NCI-H128 (cell line): Measurements from ENCODE around the gene F10.

Experiments used
- DNase-seq: peaks from one replicate; lab custom pipeline; 2025; ENCODE audit not compliant: unreplicated experiment; lab: John Stamatoyannopoulos, UW

F10 gene

DNA sequence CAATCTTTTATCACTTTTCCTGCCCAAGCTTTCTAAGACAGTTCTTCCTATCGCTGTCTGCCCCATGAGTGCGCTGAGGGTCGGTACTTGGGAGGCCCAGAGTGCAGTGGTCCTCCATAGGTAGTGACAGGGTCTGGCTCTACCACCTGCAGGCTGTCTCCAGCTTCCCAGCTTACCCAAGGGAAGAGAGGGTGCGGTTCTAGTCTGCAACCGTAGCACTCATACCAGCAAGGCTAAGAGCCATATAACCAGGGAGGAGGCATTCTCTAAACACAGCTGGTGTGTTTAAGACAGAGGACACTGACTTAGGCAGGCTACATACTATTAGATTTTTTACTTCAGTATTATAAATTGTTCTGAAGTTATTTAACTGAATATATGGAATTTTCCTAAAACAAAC is 44.1 kb downstream of the F10 start:
- no peak for DNase-seq

GRCh38 chr13:113167155-113167554 is 44.6 kb downstream of the F10 start:
- DNase-seq, result no peak

DNA sequence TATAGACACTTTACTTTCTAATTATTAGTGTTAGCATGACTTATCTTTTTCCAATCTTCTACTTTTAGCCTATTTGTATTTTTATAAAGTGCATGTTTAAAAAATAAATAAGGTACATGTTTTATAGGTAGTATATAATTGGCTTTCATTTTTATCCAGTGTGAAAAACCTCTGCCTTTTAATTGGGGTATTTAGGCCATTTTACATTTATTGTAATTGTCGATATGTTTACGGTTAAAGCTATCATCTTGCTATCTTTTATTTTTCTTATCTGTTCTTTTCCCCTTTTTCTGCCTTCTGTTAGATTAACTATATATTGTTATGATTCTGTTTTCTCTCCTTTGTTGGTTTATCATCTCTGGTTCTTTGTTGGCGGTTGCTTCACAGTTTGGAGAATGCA is 45.0 kb downstream of the F10 start:
- no peak for DNase-seq

GRCh38 chr13:113168211-113168610 is 45.6 kb downstream of the F10 start:
- no peak for DNase-seq

DNA sequence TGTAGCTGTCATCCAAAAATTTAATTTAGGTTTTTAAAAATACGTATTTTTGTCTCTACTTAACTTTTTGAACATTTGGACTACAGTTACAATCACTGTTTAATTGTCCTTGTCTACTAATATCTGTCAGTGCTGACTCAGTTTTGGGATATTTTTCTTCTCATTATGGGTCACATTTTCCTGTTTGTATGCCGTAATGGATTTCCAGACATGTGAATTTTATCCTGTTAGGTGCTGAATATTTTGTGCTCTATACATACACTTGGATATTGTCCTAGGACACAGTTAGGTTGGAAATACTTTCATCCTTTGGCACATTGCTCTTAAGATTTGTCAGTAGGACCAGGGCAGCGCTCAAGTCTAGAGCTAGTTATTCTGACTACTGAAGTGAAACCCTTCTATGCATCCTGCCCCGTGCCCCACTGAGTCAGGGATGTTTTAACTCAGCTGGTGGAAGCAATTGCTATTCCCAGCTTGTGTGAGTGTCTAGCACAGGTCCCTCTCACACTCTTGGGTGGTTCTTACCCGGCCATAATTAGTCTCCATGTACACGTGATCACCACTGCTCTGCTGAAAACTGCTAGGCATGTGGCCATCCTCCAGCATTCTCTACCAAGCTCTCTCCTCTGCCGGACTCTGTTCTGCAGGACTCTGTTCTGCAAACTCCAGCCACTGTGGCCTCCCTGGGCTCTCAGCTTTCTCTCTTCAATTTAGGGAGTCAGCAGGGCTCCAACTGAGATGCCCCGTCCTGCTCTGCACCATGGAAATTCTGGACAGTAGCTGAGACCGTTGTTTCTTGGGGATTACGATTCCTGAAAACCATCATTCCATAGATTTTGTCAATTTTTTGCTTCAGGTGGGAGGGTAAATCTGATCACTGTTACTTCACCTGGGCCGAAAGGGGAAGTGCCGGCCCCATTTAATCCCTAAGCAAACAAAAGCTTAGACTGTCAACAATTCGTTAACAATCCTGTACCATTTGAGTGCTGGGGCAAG is 47.0 kb downstream of the F10 start:
- DNase-seq, result no peak

DNA sequence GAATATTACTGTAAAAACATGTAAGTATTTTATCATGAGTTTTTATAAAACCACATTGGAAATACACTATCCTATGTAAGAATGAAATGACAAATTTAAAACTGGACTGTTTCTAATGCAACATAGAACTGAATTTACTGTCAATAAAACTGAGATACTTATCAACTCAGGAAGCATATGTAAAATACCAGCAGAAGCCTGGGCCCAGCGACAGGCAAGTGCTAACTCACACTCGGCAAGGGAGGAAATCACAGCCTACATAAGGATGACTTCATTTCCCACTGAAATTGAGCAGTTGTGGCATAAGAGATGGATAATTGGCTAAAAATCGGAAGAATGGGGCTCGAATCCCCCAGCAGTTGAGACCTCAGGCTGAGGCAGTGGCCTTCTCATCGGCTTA is 47.9 kb downstream of the F10 start:
- no peak for DNase-seq

DNA sequence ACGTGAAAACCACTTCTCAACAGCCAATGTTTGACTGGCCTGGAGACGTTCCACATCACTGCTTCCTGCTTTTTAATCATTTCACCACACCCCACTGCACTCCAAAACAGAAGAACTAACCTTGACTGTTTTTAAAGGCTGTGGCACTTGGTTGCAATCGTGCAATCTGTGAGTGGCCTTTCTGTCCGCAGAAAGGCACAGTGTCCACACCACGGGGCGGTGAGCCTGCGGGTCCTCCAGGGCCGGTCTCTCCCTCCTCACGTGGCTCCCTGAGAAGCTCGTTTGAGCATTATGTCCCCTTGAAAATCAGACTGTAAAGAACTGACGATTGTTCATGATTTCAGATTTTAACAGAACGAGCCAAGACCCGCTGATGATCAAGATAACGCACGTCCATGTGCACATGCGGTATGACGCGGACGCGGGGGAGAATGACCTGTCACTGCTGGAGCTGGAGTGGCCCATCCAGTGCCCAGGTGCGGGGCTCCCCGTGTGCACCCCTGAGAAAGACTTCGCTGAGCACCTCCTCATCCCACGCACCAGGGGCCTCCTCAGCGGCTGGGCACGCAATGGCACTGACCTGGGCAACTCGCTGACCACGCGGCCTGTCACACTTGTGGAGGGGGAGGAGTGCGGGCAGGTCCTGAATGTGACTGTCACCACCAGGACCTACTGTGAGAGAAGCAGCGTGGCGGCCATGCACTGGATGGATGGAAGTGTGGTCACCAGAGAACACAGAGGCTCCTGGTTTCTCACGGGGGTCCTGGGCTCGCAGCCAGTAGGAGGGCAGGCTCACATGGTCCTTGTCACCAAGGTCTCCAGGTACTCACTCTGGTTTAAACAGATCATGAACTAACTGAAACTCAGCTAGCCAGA is 48.9 kb downstream of the F10 start:
- DNase-seq, result no peak

- DNase-seq, result no peak
Measured at GRCh38 chr13:113172419-113172926, 49.9 kb downstream of the F10 start.

- no peak for DNase-seq
Measured at GRCh38 chr13:113176280-113176679, 53.7 kb downstream of the F10 start.

DNA sequence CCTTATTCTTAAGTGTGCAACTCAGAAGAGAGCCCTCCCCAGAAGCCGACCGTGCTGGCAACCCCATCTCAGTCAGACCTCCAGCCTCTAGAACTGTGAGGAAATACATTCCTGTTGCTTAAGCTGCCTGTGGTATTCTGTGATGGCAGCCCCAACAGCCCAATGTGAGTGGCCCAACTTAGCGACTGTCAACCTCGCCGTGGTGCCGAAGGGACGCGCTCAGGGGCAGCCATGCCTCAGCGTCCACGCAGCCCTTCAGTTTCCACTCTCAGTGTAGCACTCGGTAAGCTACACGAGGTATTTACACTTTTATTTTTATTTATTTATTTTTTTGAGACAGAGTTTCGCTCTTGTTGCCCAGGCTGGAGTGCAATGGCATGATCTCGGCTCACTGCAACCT is 54.2 kb downstream of the F10 start:
- no peak for DNase-seq

DNA sequence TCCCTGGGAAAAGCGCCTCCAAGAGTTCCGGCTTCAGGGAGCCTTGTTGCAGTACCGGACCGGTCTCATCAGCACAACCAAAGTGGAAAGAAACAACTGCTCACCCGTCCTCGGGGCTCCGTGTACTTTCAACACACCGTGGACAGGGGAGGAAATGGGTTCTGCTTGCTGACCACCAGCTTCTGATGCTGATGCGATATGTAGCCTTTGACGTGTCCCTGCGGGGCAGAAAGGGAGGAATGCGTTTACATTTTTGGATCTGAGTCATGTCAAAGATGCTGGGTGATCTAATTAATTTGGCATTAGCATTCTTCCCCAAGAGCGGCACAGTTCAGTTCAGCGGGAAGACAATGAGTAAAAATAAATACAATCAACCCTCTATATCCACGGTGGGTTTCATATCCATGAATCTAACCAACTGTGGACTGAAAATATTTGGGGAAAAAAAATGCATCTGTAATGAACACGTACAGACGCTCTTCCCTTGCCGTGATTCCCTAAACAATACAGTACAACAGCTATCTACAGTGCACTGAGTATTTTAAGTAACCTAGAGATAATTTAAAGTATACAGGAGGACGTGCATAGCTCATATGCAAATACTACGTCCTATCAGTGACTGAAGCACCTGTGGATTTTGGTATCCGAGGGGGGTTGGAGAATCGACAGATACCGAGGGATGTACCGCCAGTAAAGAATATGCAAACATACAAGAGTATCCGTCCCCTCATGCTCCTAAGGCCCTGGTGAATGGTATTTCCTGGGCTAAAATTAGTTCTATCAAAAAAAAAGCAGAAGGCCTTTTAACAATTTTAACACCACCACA is 55.7 kb downstream of the F10 start:
- no peak for DNase-seq

DNA sequence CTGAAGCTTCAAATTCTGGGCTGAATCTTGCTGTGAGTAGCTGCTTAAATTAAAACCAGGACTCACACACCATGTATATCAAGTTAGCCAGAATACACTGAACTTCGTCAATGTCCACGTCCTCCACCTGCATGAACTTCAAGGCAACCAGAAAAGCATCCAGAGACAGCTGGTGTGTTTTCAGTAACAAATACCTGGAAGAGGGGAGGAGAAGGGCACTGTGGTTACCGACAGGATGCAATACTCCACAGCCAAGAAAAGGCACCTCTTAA is 56.2 kb downstream of the F10 start:
- DNase-seq, result no peak

DNA sequence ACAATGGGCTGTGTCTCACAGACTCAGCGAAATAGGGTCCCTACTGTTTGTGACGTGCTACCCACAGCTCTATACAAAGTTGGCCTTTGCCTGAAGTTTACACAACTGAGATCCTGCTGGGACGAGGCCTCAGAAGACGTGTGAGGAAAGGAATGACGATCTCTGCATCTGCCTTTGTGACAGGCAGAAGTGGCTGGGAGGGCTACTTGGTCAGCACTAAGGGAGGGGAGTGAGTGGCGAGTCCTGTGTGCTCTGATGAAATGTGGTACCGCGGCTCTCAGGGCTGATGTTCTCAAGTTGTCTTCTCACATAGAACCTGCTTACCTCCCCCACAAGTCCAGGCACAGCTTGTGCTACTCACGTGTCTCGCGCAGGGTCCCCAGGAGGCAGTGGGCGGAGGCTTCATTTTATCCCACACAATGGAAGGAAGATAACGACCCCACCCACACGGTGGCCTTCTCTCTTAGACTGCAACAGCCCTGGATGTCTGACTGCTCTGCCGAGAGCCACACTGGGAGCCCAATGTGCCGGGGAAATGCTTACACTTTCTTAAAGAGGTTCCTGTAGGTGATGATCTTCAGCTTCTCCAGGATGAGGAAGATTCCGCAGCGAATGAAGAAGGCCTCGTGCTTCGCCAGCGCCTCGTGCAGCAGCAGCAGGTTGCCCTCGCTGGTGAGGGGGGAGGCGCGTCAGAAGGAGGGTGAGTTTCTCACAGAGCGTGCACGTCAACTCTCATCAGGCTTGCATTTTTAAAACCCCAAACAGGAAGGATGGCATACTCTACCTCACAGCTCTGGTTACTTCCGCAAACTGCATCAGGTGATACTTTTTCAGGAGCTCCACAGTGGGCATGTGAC is 57.0 kb downstream of the F10 start:
- no peak for DNase-seq

- no peak for DNase-seq
Measured at GRCh38 chr13:113182046-113182445, 59.4 kb downstream of the F10 start.

DNA sequence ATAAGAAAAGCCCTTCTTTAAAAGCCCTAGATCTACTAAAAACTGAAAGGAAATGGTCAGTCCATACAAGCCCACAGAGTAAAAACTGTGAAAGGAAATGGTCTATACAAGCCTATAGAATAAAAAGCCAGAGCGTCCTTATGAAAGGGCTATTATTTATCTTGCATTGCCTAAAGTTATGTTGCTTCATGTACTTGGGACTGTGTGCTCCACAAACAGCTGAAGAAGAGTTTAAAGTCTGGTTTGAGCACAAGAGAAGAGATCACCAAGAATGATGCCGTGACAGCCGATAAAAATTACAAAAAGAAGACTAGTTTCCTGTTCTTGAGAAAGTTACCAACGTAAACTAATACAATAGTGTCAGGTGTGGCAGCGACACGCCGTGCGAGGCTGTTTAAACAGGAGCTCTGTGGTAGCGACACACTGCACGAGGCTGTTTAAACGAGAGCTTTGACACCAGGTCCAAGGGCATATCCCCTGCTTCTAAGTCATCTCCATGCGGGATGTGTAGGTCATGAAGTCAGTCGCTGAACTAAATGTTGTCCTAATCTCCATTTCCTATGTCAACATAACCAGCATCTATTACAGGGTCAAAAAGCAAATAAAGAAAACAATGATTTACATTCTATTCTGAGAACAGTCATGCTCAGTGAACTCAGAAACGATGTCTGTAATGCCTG is 61.0 kb downstream of the F10 start:
- no peak for DNase-seq

- no peak for DNase-seq
Measured at GRCh38 chr13:113184568-113185440, 62.2 kb downstream of the F10 start.

DNA sequence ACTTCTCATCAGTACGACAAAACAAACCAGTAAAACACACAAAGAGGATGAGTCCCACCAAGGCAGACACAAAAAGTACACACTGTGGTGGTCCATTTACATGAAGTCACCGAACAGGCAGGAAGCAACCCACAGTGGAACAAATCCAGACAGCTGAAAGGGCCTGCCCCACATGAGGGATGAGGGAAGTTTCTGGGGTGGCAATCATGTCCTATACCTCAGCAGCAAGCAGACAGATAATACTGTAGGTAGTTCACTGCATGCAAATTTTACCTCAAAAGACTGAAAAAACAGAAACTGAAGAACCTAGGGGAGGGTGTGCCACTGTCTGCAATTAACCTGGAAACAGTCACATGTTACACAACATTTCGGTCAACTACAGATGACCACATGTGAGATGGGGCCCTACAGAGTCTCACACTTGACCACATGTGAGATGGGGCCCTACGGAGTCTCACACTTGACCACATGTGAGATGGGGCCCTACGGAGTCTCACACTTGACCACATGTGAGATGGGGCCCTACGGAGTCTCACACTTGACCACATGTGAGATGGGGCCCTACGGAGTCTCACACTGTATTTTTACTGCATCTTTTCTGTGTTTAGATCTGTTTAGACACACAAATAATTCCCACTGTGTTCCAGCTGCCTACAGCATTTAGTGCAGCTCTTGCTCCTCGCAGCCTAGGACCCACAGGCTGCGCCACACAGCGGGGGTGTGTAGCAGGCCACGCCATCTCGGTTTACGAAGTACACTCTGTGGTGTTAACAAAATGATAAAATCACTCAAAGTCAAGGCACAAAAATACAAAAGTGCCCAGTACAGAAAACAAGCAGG is 63.7 kb downstream of the F10 start:
- no peak for DNase-seq

DNA sequence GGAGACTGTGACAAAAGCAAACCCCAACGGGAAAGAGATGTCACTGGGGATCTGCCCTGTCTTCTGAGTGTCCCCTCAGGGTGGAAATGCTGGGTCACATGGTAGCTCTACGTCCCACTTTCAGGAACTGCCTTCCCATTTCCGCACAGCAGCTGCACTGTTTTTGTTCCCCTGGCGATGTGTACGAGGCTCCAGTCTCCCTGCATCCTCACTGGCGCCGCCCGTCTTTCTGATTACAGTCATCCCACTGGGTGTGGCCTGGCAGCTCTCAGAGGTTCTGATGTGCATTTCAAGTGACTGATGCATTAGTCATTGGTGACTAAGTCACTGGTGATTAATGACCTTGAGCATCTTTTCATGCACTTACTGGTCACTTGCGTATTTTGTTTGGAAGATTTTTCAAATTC is 64.7 kb downstream of the F10 start:
- no peak for DNase-seq
